ENCODE results near the gene VPS26B. TPM values are rescaled to one million over a fixed set of nuclear protein-coding genes. Genes with fewer than 3 reads are reported as not detected.

VPS26B gene
- total and polyA plus RNA-seq, 2 donors from 2014 or later, result 20.5 to 34.6 TPM

GRCh38 chr11:134199531-134199930 lies 24.9 kb upstream of the VPS26B start:
- Histone ChIP-seq H3K27me3 (ENCODE audit: control insufficient read depth, insufficient read depth, low read length) (no peaks in the 10 kb centered on the region), H3K4me3 (ENCODE audit: low read length in 3 of 3) (no peak overlapping the region), H3K9ac (ENCODE audit: low read length in 3 of 3) (no peak overlapping the region), H3K36me3 (ENCODE audit: control insufficient read depth in 2 of 3, insufficient read depth in 3 of 3, low read length in 3 of 3) (peaks cover 5 to 12% (median 11%) of the 10 kb centered on the region in 3 donors), H3K27ac (ENCODE audit: low read depth in 2 of 2, low read length in 2 of 2) (no peak overlapping the region), H3K9me3 (ENCODE audit: control insufficient read depth in 2 of 3, insufficient read depth in 1 of 3, low read length in 3 of 3) (no peaks in the 10 kb centered on the region), H3K4me1 (ENCODE audit: control insufficient read depth in 2 of 3, insufficient read depth in 2 of 3, low read depth in 1 of 3, low read length in 3 of 3) (no peaks in the 10 kb centered on the region)
- no peak for DNase-seq
- FAIRE-seq, result no peak
- intact Hi-C loops (cut with DNase I), result no loop called here
- no peak for TF ChIP-seq CTCF (IDR thresholded peaks at IDR 0.05; ENCODE audit: borderline replicate concordance, extremely low read depth, insufficient read depth)

- DNase-seq (no peak), FAIRE-seq (no peak)
- Histone ChIP-seq H3K9ac (ENCODE audit: low read length in 3 of 3) (no peak overlapping the region), H3K4me3 (ENCODE audit: low read length in 3 of 3) (no peak overlapping the region), H3K27me3 (ENCODE audit: control insufficient read depth, insufficient read depth, low read length) (no peaks in the 10 kb centered on the region), H3K9me3 (ENCODE audit: control insufficient read depth in 2 of 3, insufficient read depth in 1 of 3, low read length in 3 of 3) (no peaks in the 10 kb centered on the region), H3K4me1 (ENCODE audit: control insufficient read depth in 2 of 3, insufficient read depth in 2 of 3, low read depth in 1 of 3, low read length in 3 of 3) (no peaks in the 10 kb centered on the region), H3K27ac (ENCODE audit: low read depth in 2 of 2, low read length in 2 of 2) (no peak overlapping the region), H3K36me3 (ENCODE audit: control insufficient read depth in 2 of 3, insufficient read depth in 3 of 3, low read length in 3 of 3) (peaks cover 5 to 13% (median 11%) of the 10 kb centered on the region in 3 donors)
- intact Hi-C loops (cut with DNase I), result no loop called here
- TF ChIP-seq CTCF (IDR thresholded peaks at IDR 0.05; ENCODE audit: borderline replicate concordance, extremely low read depth, insufficient read depth), result no peak
These were observed 23.8 kb upstream of the VPS26B start for GRCh38 chr11:134200688-134201087.

GRCh38 chr11:134202661-134203060 lies 21.8 kb upstream of the VPS26B start:
- peaks cover 13 to 22% (median 14%) of the 10 kb centered on the region in 3 donors for H3K36me3 ChIP-seq (ENCODE audit: control insufficient read depth in 2 of 3, insufficient read depth in 3 of 3, low read length in 3 of 3)
- no peak for TF ChIP-seq CTCF (IDR thresholded peaks at IDR 0.05; ENCODE audit: borderline replicate concordance, extremely low read depth, insufficient read depth)
- FAIRE-seq, result no peak

GRCh38 chr11:134205729-134206128 lies 18.7 kb upstream of the VPS26B start:
- intact Hi-C loops (cut with DNase I), result no loop called here
- peaks cover 11 to 16% (median 15%) of the 10 kb centered on the region in 3 donors for H3K36me3 ChIP-seq (ENCODE audit: control insufficient read depth in 2 of 3, insufficient read depth in 3 of 3, low read length in 3 of 3)
- H3K9me3 ChIP-seq (ENCODE audit: control insufficient read depth in 2 of 3, insufficient read depth in 1 of 3, low read length in 3 of 3), result no peaks in the 10 kb centered on the region
- no peak for TF ChIP-seq CTCF (IDR thresholded peaks at IDR 0.05; ENCODE audit: borderline replicate concordance, extremely low read depth, insufficient read depth)
- H3K4me3 ChIP-seq (ENCODE audit: low read length in 3 of 3), result no peak overlapping the region
- H3K4me1 ChIP-seq (ENCODE audit: control insufficient read depth in 2 of 3, insufficient read depth in 2 of 3, low read depth in 1 of 3, low read length in 3 of 3), result no peaks in the 10 kb centered on the region
- FAIRE-seq, result no peak
- DNase-seq, result no peak
- H3K27me3 ChIP-seq (ENCODE audit: control insufficient read depth, insufficient read depth, low read length), result no peaks in the 10 kb centered on the region
- no peak overlapping the region for H3K9ac ChIP-seq (ENCODE audit: low read length in 3 of 3)
- H3K27ac ChIP-seq (ENCODE audit: low read depth in 2 of 2, low read length in 2 of 2), result no peak overlapping the region

More at GRCh38 chr11:134202661-134203060, 21.8 kb upstream of the VPS26B start:
- no peak for DNase-seq
- H3K4me1 ChIP-seq (ENCODE audit: control insufficient read depth in 2 of 3, insufficient read depth in 2 of 3, low read depth in 1 of 3, low read length in 3 of 3), result no peaks in the 10 kb centered on the region
- intact Hi-C loops (cut with DNase I), result no loop called here
- no peak overlapping the region for H3K27ac ChIP-seq (ENCODE audit: low read depth in 2 of 2, low read length in 2 of 2)
- H3K27me3 ChIP-seq (ENCODE audit: control insufficient read depth, insufficient read depth, low read length), result no peaks in the 10 kb centered on the region
- H3K9ac ChIP-seq (ENCODE audit: low read length in 3 of 3), result no peak overlapping the region
- H3K4me3 ChIP-seq (ENCODE audit: low read length in 3 of 3), result no peak overlapping the region
- H3K9me3 ChIP-seq (ENCODE audit: control insufficient read depth in 2 of 3, insufficient read depth in 1 of 3, low read length in 3 of 3), result no peaks in the 10 kb centered on the region
